GM23338 (cell line): ENCODE data around the gene CNP. TPM values are rescaled to one million over a fixed set of nuclear protein-coding genes. Genes with fewer than 3 reads are reported as not detected.
A peak's percentile ranks its signal among the peaks of the same experiment; 100 is the strongest.
"Not testable (repeated sequence)": the region's sequence is repeated elsewhere in the genome, so short reads cannot be mapped to it uniquely, and the experiment has no call there.

Experiments used
- ATAC-seq: fragments of 200-7000 bp; cut with Tn5 transposase; 3 replicates; pipeline ENCODE4 v1.9.1; 2020
- DNase-seq: peaks from one replicate; pipeline ENCODE4 v3.0.0-alpha.2; 2015; ENCODE audit warnings: low spot score
- H2AFZ ChIP-seq: fragments of 200-600 bp; sonication (generic); 2 replicates; pipeline ENCODE4 v1.8.0; 2016; ENCODE audit warnings: antibody characterized with exemption, mild to moderate bottlenecking, moderate library complexity
- H3F3A ChIP-seq: fragments of 200-600 bp; sonication (generic); replicated peaks from 2 replicates; pipeline ENCODE4 v1.8.0; 2017; ENCODE audit warnings: antibody characterized with exemption, mixed run types, low read depth
- H3K27ac ChIP-seq: fragments of 200-600 bp; sonication (generic); 2 replicates; pipeline ENCODE4 v1.6.1; 2016; ENCODE audit warnings: low read depth
- H3K27me3 ChIP-seq: fragments of 200-600 bp; sonication (generic); 2 replicates; pipeline ENCODE4 v1.8.0; 2016; ENCODE audit warnings: mild to moderate bottlenecking, mixed run types, moderate library complexity; ENCODE audit not compliant: insufficient read depth
- H3K36me3 ChIP-seq: fragments of 200-600 bp; sonication (generic); 2 replicates; pipeline ENCODE4 v1.8.0; 2016; ENCODE audit warnings: mild to moderate bottlenecking; ENCODE audit not compliant: insufficient read depth
- H3K4me1 ChIP-seq: fragments of 200-600 bp; sonication (generic); 2 replicates; pipeline ENCODE4 v1.8.0; 2016; ENCODE audit warnings: mild to moderate bottlenecking, moderate library complexity; ENCODE audit not compliant: insufficient read depth
- H3K4me2 ChIP-seq: fragments of 200-600 bp; sonication (generic); 2 replicates; pipeline ENCODE4 v1.7.1; 2017; ENCODE audit warnings: mixed run types
- H3K4me3 ChIP-seq: fragments of 200-600 bp; sonication (generic); 2 replicates; pipeline ENCODE4 v1.6.1; 2016; ENCODE audit warnings: mixed run types
- H3K79me2 ChIP-seq: fragments of 200-600 bp; sonication (generic); replicated peaks from 2 replicates; pipeline ENCODE4 v1.8.0; 2017; ENCODE audit warnings: mild to moderate bottlenecking; ENCODE audit not compliant: insufficient read depth
- H3K9me2 ChIP-seq: fragments of 200-600 bp; sonication (generic); 2 replicates; pipeline ENCODE4 v1.8.0; 2017; ENCODE audit not compliant: insufficient read depth
- H4K20me1 ChIP-seq: fragments of 200-600 bp; sonication (generic); replicated peaks from 2 replicates; pipeline ENCODE4 v1.8.0; 2017; ENCODE audit warnings: mild to moderate bottlenecking; ENCODE audit not compliant: insufficient read depth
- H3K27ac Mint-ChIP-seq: 2 replicates; pipeline ENCODE4 v1.8.0; 2020; ENCODE audit warnings: inconsistent platforms, mild to moderate bottlenecking, moderate library complexity, mixed read lengths
- H3K27me3 Mint-ChIP-seq: 3 replicates; pipeline ENCODE4 v1.8.0; 2022; ENCODE audit warnings: low read depth, mild to moderate bottlenecking, moderate library complexity, mixed read lengths, inconsistent platforms; ENCODE audit not compliant: insufficient read depth, poor library complexity
- H3K36me3 Mint-ChIP-seq: 3 replicates; pipeline ENCODE4 v1.8.0; 2021; ENCODE audit warnings: low read depth, mild to moderate bottlenecking, inconsistent platforms, moderate library complexity, mixed read lengths
- H3K4me1 Mint-ChIP-seq: 3 replicates; pipeline ENCODE4 v1.8.0; 2020; ENCODE audit warnings: mild to moderate bottlenecking, inconsistent platforms, mixed read lengths
- H3K4me3 Mint-ChIP-seq: 3 replicates; pipeline ENCODE4 v1.8.0; 2021; ENCODE audit warnings: moderate library complexity, mild to moderate bottlenecking, inconsistent platforms, mixed read lengths
- H3K9me3 Mint-ChIP-seq: 3 replicates; pipeline ENCODE4 v1.8.0; 2020; ENCODE audit warnings: moderate library complexity, mild to moderate bottlenecking, inconsistent platforms, mixed read lengths
- CREB1 ChIP-seq: fragments of 250-450 bp; sonication (Bioruptor Pico); IDR thresholded peaks from 2 replicates; pipeline ENCODE4 v1.5.0; 2020; ENCODE audit warnings: low read depth, mild to moderate bottlenecking, moderate library complexity
- ETS1 ChIP-seq: IDR thresholded peaks from 2 replicates; pipeline ENCODE4 v1.6.1; 2016; ENCODE audit warnings: antibody characterized with exemption
- EZH2 ChIP-seq: fragments of 200-600 bp; sonication (generic); IDR thresholded peaks from one replicate; pipeline ENCODE4 v1.8.0; 2017; ENCODE audit warnings: antibody characterized with exemption, mild to moderate bottlenecking, low read depth; ENCODE audit not compliant: unreplicated experiment
- EZH2phosphoT487 ChIP-seq: fragments of 200-600 bp; sonication (generic); IDR thresholded peaks from one replicate; pipeline ENCODE4 v1.8.1; 2018; ENCODE audit warnings: antibody characterized with exemption; ENCODE audit not compliant: unreplicated experiment
- POLR2AphosphoS5 ChIP-seq: IDR thresholded peaks from 2 replicates; pipeline ENCODE4 v1.6.1; 2016; ENCODE audit warnings: antibody characterized with exemption, low read depth
- STAT1 ChIP-seq: IDR thresholded peaks from one replicate; pipeline ENCODE4 v1.6.1; 2016; ENCODE audit warnings: antibody characterized with exemption; ENCODE audit not compliant: unreplicated experiment
- ZNF114 ChIP-seq: fragments of 250-450 bp; sonication (Bioruptor Pico); IDR thresholded peaks from 2 replicates; pipeline ENCODE4 v1.5.0; 2020; ENCODE audit warnings: mild to moderate bottlenecking, moderate library complexity
- ZNF462 ChIP-seq: fragments of 250-450 bp; sonication (Bioruptor Pico); IDR thresholded peaks from 2 replicates; pipeline ENCODE4 v1.5.0; 2020; ENCODE audit warnings: mild to moderate bottlenecking, moderate library complexity
- polyA plus RNA-seq: library from polyadenylated mRNA; unstranded; fragments of >200 nt; fragmentation: Nextera tagmentation; extraction: Ambion mirVana; gene quantifications from 2 replicates; pipeline ENCODE4 v1.2.1, GENCODE V29; 2016
- total RNA-seq: library from RNA; depleted of rRNA; stranded (reverse); fragments of >200 nt; shearing (Covaris generic); gene quantifications from 2 replicates; pipeline ENCODE4 v1.2.3, GENCODE V29; 2014

The CNP gene
- total and polyA plus RNA-seq, 2 experiments from 2014 or later: 30.8 to 47.8 TPM

- peak overlapping the region; percentile 95 for H3K27ac Mint-ChIP-seq
- not testable (repeated sequence) for H3K27me3 Mint-ChIP-seq, H4K20me1 ChIP-seq, H3K36me3 ChIP-seq, H3F3A ChIP-seq, H3K9me3 Mint-ChIP-seq, H3K9me2 ChIP-seq, H3K27me3 ChIP-seq, H3K4me3 ChIP-seq, H2AFZ ChIP-seq
- Histone ChIP-seq H3K4me2 (peak overlapping the region; percentile 17; the same call in 1 of the 2 replicates), H3K27ac (peak overlapping the region; percentile 88), H3K79me2 (peaks cover 94% of the 10 kb centered on the region), H3K4me1 (peaks cover 40% of the 10 kb centered on the region)
- H3K4me3 Mint-ChIP-seq: peak overlapping the region; percentile 36; the same call in 2 of the 3 replicates
- H3K36me3 Mint-ChIP-seq: peaks cover 41% of the 10 kb centered on the region
- H3K4me1 Mint-ChIP-seq: peaks cover 43% of the 10 kb centered on the region
- TF ChIP-seq POLR2AphosphoS5: 0 out of 2 replicates have a peak, but pooled peaks have one; percentile 16
- TF ChIP-seq CREB1 (CRISPR knock-in tag): peak; percentile 6; the same call in 1 of the 2 replicates
- peak; percentile 56 for ATAC-seq
- DNase-seq: peak; percentile 91
Observed at GRCh38 chr17:42012363-42012762, 45.8 kb downstream of the CNP start.

GRCh38 chr17:42013740-42014139 is 47.1 kb downstream of the CNP start:
- H3K4me2 ChIP-seq: peak overlapping the region; percentile 50
- not testable (repeated sequence) for H3K4me3 Mint-ChIP-seq, H3K9me3 Mint-ChIP-seq, H4K20me1 ChIP-seq, H3K9me2 ChIP-seq, H3F3A ChIP-seq, H3K36me3 ChIP-seq, H3K27me3 Mint-ChIP-seq, H3K27me3 ChIP-seq, DNase-seq, ATAC-seq, H2AFZ ChIP-seq
- peaks cover 40% of the 10 kb centered on the region for H3K36me3 Mint-ChIP-seq
- H3K4me1 ChIP-seq: peaks cover 40% of the 10 kb centered on the region
- peaks cover 46% of the 10 kb centered on the region for H3K4me1 Mint-ChIP-seq
- H3K79me2 ChIP-seq: peaks cover 80% of the 10 kb centered on the region
- peak overlapping the region; percentile 95 for H3K27ac Mint-ChIP-seq
- H3K4me3 ChIP-seq: peak overlapping the region; percentile 2; the same call in 1 of the 2 replicates
- peak overlapping the region; percentile 81 for H3K27ac ChIP-seq

GRCh38 chr17:42016411-42016831 is 49.8 kb downstream of the CNP start:
- H3K27me3 ChIP-seq: no peaks in the 10 kb centered on the region
- peak overlapping the region; percentile 99 for H3K27ac Mint-ChIP-seq
- H3K9me2 ChIP-seq: peaks cover 9% of the 10 kb centered on the region
- H3K4me3 Mint-ChIP-seq: peak overlapping the region; percentile 99
- H3K4me3 ChIP-seq: peak overlapping the region; percentile 93
- H3K36me3 ChIP-seq: no peaks in the 10 kb centered on the region
- H3K27ac ChIP-seq: peak overlapping the region; percentile 98
- H3K36me3 Mint-ChIP-seq: peaks cover 30% of the 10 kb centered on the region; the same call in 2 of the 3 replicates
- peaks cover 9% of the 10 kb centered on the region; the same call in 1 of the 2 replicates for H4K20me1 ChIP-seq
- peaks cover 50% of the 10 kb centered on the region for H3K4me1 Mint-ChIP-seq
- peaks cover 11% of the 10 kb centered on the region for H3K27me3 Mint-ChIP-seq
- H3F3A ChIP-seq: peaks cover 26% of the 10 kb centered on the region
- H3K4me2 ChIP-seq: peak overlapping the region; percentile 83
- peaks cover 36% of the 10 kb centered on the region for H3K4me1 ChIP-seq
- ATAC-seq: no peak
- no peak overlapping the region for H2AFZ ChIP-seq
- H3K79me2 ChIP-seq: peaks cover 68% of the 10 kb centered on the region
- DNase-seq: no peak
- H3K9me3 Mint-ChIP-seq: peaks cover 2% of the 10 kb centered on the region; the same call in 1 of the 3 replicates
- TF ChIP-seq POLR2AphosphoS5 (no peak), EZH2phosphoT487 (no peak), ZNF462 (no peak), ETS1 (no peak), STAT1 (no peak), ZNF114 (CRISPR knock-in tag) (no peak), EZH2 (no peak)
